Measurements from ENCODE around the gene TNKS1BP1. TPM values are rescaled to one million over a fixed set of nuclear protein-coding genes. Genes with fewer than 3 reads are reported as not detected.

The TNKS1BP1 gene
- total and polyA plus RNA-seq, 2 of the 8 experiments (the other 6 are each of a cell fraction or from before 2014, with no cell fraction given) = 50.0 to 122 TPM

GRCh38 chr11:57335023-57335342 is 10.2 kb upstream of the TNKS1BP1 start:
- Histone ChIP-seq H3K4ac (replicated peaks; ENCODE audit: insufficient read length, low read depth, low read length) (no peak overlapping the region), H3K4me3 (ENCODE audit: extremely low read depth in 1 of 4, insufficient read depth in 2 of 4, low read depth in 3 of 4, low read length in 4 of 4) (peak overlapping the region; percentile 71 to 96 (median 81)), H2BK5ac (ENCODE audit: low read depth, low read length) (peak overlapping the region; percentile 66; the same call in 1 of the 2 replicates), H4K91ac (replicated peaks; ENCODE audit: insufficient read length, low read length) (no peak overlapping the region), H3K9me3 (ENCODE audit: insufficient read depth in 2 of 2, low read depth in 1 of 2, low read length in 1 of 2) (no peaks in the 10 kb centered on the region), H2BK12ac (ENCODE audit: low read depth, low read length) (no peak overlapping the region), H3K27ac (ENCODE audit: low read depth, low read length) (peak overlapping the region; percentile 9; the same call in 1 of the 2 replicates), H4K5ac (ENCODE audit: insufficient read length, low read depth, low read length) (no peak overlapping the region), H3K9ac (replicated peaks in 1 of 4; ENCODE audit: extremely low read depth in 1 of 4, low read depth in 3 of 4, low read length in 3 of 4) (peak overlapping the region; percentile 66 to 93 (median 69)), H3K27me3 (replicated peaks in 1 of 4; ENCODE audit: control insufficient read depth in 3 of 4, extremely low read depth in 1 of 4, insufficient read depth in 3 of 4, low read length in 3 of 4) (peaks cover 0 to 5% (median 2%) of the 10 kb centered on the region in 4 experiments; a peak in 2 of 7 replicates), H3K4me2 (ENCODE audit: insufficient read depth in 1 of 2, low read depth in 2 of 2, low read length in 2 of 2) (peak overlapping the region; percentile 80 to 94), H3K18ac (ENCODE audit: extremely low read depth, low read length) (peak overlapping the region; percentile 63; the same call in 1 of the 2 replicates), H3K14ac (ENCODE audit: insufficient read length) (no peak overlapping the region), H3K79me2 (ENCODE audit: control insufficient read depth in 1 of 2, insufficient read depth in 2 of 2, low read length in 2 of 2) (peaks cover 12 to 29% of the 10 kb centered on the region in 2 experiments), H3K56ac (replicated peaks; ENCODE audit: insufficient read length, low read depth, low read length) (peak overlapping the region; percentile 35), H4K8ac (ENCODE audit: extremely low read depth, insufficient read depth, low read length) (no peak overlapping the region), H2BK120ac (replicated peaks; ENCODE audit: low read depth, low read length) (no peak overlapping the region), H3K23me2 (ENCODE audit: low read depth, low read length) (peaks cover 4% of the 10 kb centered on the region), H2BK20ac (ENCODE audit: low read length) (no peak overlapping the region), H3K23ac (ENCODE audit: insufficient read length) (no peak overlapping the region), H2AK5ac (ENCODE audit: low read depth, low read length) (no peak overlapping the region), H4K20me1 (replicated peaks in 1 of 2; ENCODE audit: control insufficient read depth in 1 of 2, insufficient read depth in 2 of 2, low read length in 2 of 2) (peaks cover 2 to 7% of the 10 kb centered on the region in 2 experiments), H2AFZ (ENCODE audit: low read length) (no peak overlapping the region), H3K36me3 (ENCODE audit: control insufficient read depth in 2 of 4, insufficient read depth in 4 of 4, low read length in 3 of 4) (peaks cover 34 to 45% (median 40%) of the 10 kb centered on the region in 4 experiments), H3K79me1 (ENCODE audit: low read depth, low read length) (peaks cover 8% of the 10 kb centered on the region), H2BK15ac (ENCODE audit: low read length) (no peak overlapping the region), H3K4me1 (replicated peaks in 1 of 4; ENCODE audit: control insufficient read depth in 3 of 4, insufficient read depth in 4 of 4, low read length in 3 of 4) (peaks cover 3 to 8% (median 5%) of the 10 kb centered on the region in 4 experiments; a peak in 6 of 7 replicates)
- WGBS, 2 experiments (ENCODE audit: extremely low coverage in 1 of 2, insufficient coverage in 1 of 2, insufficient read length in 1 of 2, insufficient replicate concordance in 2 of 2, low coverage in 1 of 2, low lambda C conversion rate in 2 of 2, missing lambda C conversion rate in 1 of 2) = 27% methylated on average over 7 of the region's 7 CpGs; no CpG with 5 or more reads in 1 of the 2 experiments
- no peak for DNase-seq (ENCODE audit: low read depth in 1 of 2, low spot score in 2 of 2)
- ChIA-PET POLR2A (ENCODE audit: partially characterized antibody) (interaction anchor here (1.0 to 45.7 kb wide), 10 partner anchors 10 to 311 kb away, joined by 3 to 1279 read pairs (median 3); partner anchors contain the start of gene TNKS1BP1), CTCF (ENCODE audit: partially characterized antibody) (interaction anchor here (1.0 to 2.2 kb wide), 3 partner anchors 9 to 380 kb away, joined by 3 to 6 read pairs (median 4); partner anchors contain the start of gene TNKS1BP1)
- TF ChIP-seq SAP30 (IDR thresholded peaks at IDR 0.05; ENCODE audit: insufficient read depth, insufficient replicate concordance, low read length) (peak; percentile 37), TAF7 (optimal IDR thresholded peaks at IDR 0.05; ENCODE audit: borderline replicate concordance, low read depth, low read length) (no peak)
- FAIRE-seq = no peak
